Measurements from ENCODE around the gene MOB3B. TPM values are rescaled to one million over a fixed set of nuclear protein-coding genes. Genes with fewer than 3 reads are reported as not detected.
"Not testable (repeated sequence)": the region's sequence is repeated elsewhere in the genome, so short reads cannot be mapped to it uniquely, and the experiment has no call there.

MOB3B gene
- total and polyA plus RNA-seq, 2 of the 13 experiments (the other 11 are each of a cell fraction or from before 2014, with no cell fraction given) = 0.03 to 0.09 TPM

GRCh38 chr9:27450752-27451151, 78.9 kb downstream of the MOB3B start (continued):
- no peak for TF ChIP-seq GRHL1 (CRISPR knock-in tag; conservative IDR thresholded peaks at IDR 0.05)
- no peak for TF ChIP-seq ZFP91 (CRISPR knock-in tag; IDR thresholded peaks at IDR 0.05; ENCODE audit: borderline replicate concordance)
- no peak for TF ChIP-seq DPF2 (CRISPR knock-in tag; IDR thresholded peaks at IDR 0.05; ENCODE audit: borderline replicate concordance, low read depth)
- TF ChIP-seq ZBED4 (CRISPR knock-in tag; IDR thresholded peaks at IDR 0.05; ENCODE audit: borderline replicate concordance) = no peak
- TF ChIP-seq SP140L (CRISPR knock-in tag; IDR thresholded peaks at IDR 0.05; ENCODE audit: borderline replicate concordance) = no peak

- H3K27me3 ChIP-seq (ENCODE audit: control insufficient read depth in 1 of 2, insufficient read depth in 2 of 2, low read length in 2 of 2); FAIRE-seq; H3K4me2 ChIP-seq (ENCODE audit: low read depth, low read length); in situ Hi-C loops (cut with HindIII; ENCODE audit: extremely low pct_ligation_motif_present, low pct_unique_long_range_greater_than_20kb); BruUV-seq (replicated peaks); H3K4me1 ChIP-seq (ENCODE audit: insufficient read depth, low read length); CTCF ChIA-PET (ENCODE audit: low intra/inter-chr PET ratio, low total read pairs); DNase-seq (ENCODE audit: low spot score); H3K9me3 ChIP-seq (ENCODE audit: low read length); intact Hi-C loops (cut with micrococcal nuclease; ENCODE audit: unreplicated experiment); H3K36me3 ChIP-seq (replicated peaks in 1 of 2; ENCODE audit: control insufficient read depth in 1 of 2, insufficient read depth in 2 of 2, low read length in 2 of 2); H3K79me2 ChIP-seq (ENCODE audit: insufficient read depth, low read length); H3K9ac ChIP-seq (ENCODE audit: insufficient read depth, low read depth, low read length); ATAC-seq; H2AFZ ChIP-seq (ENCODE audit: low read length); H4K20me1 ChIP-seq (ENCODE audit: insufficient read depth, low read length); H3K4me3 ChIP-seq (replicated peaks in 1 of 3; ENCODE audit: insufficient read depth in 1 of 3, low read depth in 2 of 3, low read length in 3 of 3); H3K27ac ChIP-seq (ENCODE audit: extremely low read length, insufficient read depth, low read length); POLR2A ChIA-PET: not testable (repeated sequence)
- WGBS (ENCODE audit: low lambda C conversion rate) = 4% methylated on average over 3 of the region's 3 CpGs
Observed at GRCh38 chr9:27448356-27448755, 81.3 kb downstream of the MOB3B start.

Data from HepG2 (cell line).